H1 (cell line): ENCODE results near the gene ACSF3. TPM values are rescaled to one million over a fixed set of nuclear protein-coding genes. Genes with fewer than 3 reads are reported as not detected.

Experiments
- SAP30 ChIP-seq: fragments of 300-600 bp; sonication (generic); IDR thresholded peaks from 2 replicates; pipeline ENCODE4 v1.7.1; 2012; ENCODE audit warnings: low read length, moderate library complexity, mild to moderate bottlenecking, inconsistent platforms; ENCODE audit not compliant: insufficient read depth, insufficient replicate concordance
- polyA plus RNA-seq, 7 experiments: library from polyadenylated mRNA; depleted of rRNA in 3 of 7; stranded (reverse) in 5 of 7; unstranded in 2 of 7; fragments of >200 nt in 5 of 7; fragments of 200-250 nt in 2 of 7; gene quantifications; 1 replicate in 5 of 7; 2 replicates in 1 of 7; 4 replicates in 1 of 7; pipeline versions ENCODE4 v1.2.1 to v1.2.3, GENCODE V29; 2011 to 2013; ENCODE audit warnings: missing spikeins in 2 of 7, mixed read lengths in 2 of 7
- total RNA-seq: library from RNA; stranded (reverse); fragmentation: NEBNext Ultra II Directional; extraction: Animal tissue kit (Norgen Biotek cat#: 25700); gene quantifications from 2 replicates; pipeline ENCODE4 v1.2.1, GENCODE V29; 2021

ACSF3 gene
- total and polyA plus RNA-seq, 2 of the 8 experiments (the other 6 are each of a cell fraction or from before 2014, with no cell fraction given) = 15.6 to 22.9 TPM

- no peak for TF ChIP-seq SAP30
Measured at GRCh38 chr16:89050868-89051311, 42.8 kb upstream of the ACSF3 start (continued).
